Measurements from ENCODE around the gene MRPL53. TPM values are rescaled to one million over a fixed set of nuclear protein-coding genes. Genes with fewer than 3 reads are reported as not detected.

The MRPL53 gene
- total RNA-seq, 6 experiments from 2014 or later: 74.5 to 120 (median 97.7) TPM

GRCh38 chr2:74514368-74515270 is 42.1 kb upstream of the MRPL53 start, which contains the start of gene TLX2:
TLX2 (plus strand) TSS chr2:74514450; CDS start chr2:74514807, 357 bp downstream.
- no peak for TF ChIP-seq CTCF (IDR thresholded peaks at IDR 0.05)
- Mint-ChIP-seq H3K9me3 (no peaks in the 10 kb centered on the region), H3K36me3 (ENCODE audit: low read depth) (peaks cover 5% of the 10 kb centered on the region; the same call in 1 of the 2 replicates), H3K4me3 (peak within 1 kb of the TSS; percentile 38; the same call in 1 of the 2 replicates), H3K27me3 (ENCODE audit: insufficient read depth) (peaks cover 46% of the 10 kb centered on the region), H3K4me1 (ENCODE audit: low read depth) (peaks cover 15% of the 10 kb centered on the region), H3K27ac (no peak within 1 kb of the TSS)
- DNase-seq: no peak

GRCh38 chr2:74513605-74514367 is 41.3 kb upstream of the MRPL53 start:
- H3K9me3 Mint-ChIP-seq: no peaks in the 10 kb centered on the region
- TF ChIP-seq CTCF (IDR thresholded peaks at IDR 0.05): no peak
- peak overlapping the region; percentile 38; the same call in 1 of the 2 replicates for H3K4me3 Mint-ChIP-seq
- DNase-seq: no peak
- peaks cover 42% of the 10 kb centered on the region for H3K27me3 Mint-ChIP-seq (ENCODE audit: insufficient read depth)
- no peak overlapping the region for H3K27ac Mint-ChIP-seq
- peaks cover 5% of the 10 kb centered on the region; the same call in 1 of the 2 replicates for H3K36me3 Mint-ChIP-seq (ENCODE audit: low read depth)
- peaks cover 17% of the 10 kb centered on the region for H3K4me1 Mint-ChIP-seq (ENCODE audit: low read depth)

- Mint-ChIP-seq H3K9me3 (no peaks in the 10 kb centered on the region), H3K36me3 (ENCODE audit: low read depth) (peaks cover 5% of the 10 kb centered on the region; the same call in 1 of the 2 replicates), H3K4me1 (ENCODE audit: low read depth) (peaks cover 25% of the 10 kb centered on the region), H3K27ac (no peak overlapping the region), H3K27me3 (ENCODE audit: insufficient read depth) (peaks cover 42% of the 10 kb centered on the region), H3K4me3 (no peak overlapping the region)
- TF ChIP-seq CTCF (IDR thresholded peaks at IDR 0.05): no peak
- no peak for DNase-seq
Observed at GRCh38 chr2:74512744-74513604, 40.5 kb upstream of the MRPL53 start.

- Mint-ChIP-seq H3K27me3 (ENCODE audit: insufficient read depth) (peaks cover 29% of the 10 kb centered on the region), H3K36me3 (ENCODE audit: low read depth) (peaks cover 6% of the 10 kb centered on the region), H3K9me3 (no peaks in the 10 kb centered on the region), H3K4me3 (no peak overlapping the region; the same call in 1 of the 2 replicates), H3K27ac (no peak overlapping the region), H3K4me1 (ENCODE audit: low read depth) (peaks cover 33% of the 10 kb centered on the region)
- DNase-seq: no peak
- TF ChIP-seq CTCF (IDR thresholded peaks at IDR 0.05): no peak
Observed at GRCh38 chr2:74511104-74511989, 38.9 kb upstream of the MRPL53 start.

Measured in HFFc6 (cell line).